Measurements from ENCODE around the gene DKKL1.
"Not testable (repeated sequence)": the region's sequence is repeated elsewhere in the genome, so short reads cannot be mapped to it uniquely, and the experiment has no call there.

DKKL1 gene

GRCh38 chr19:49359851-49360820 is 3.5 kb upstream of the DKKL1 start:
- in situ Hi-C loops (cut with HindIII; ENCODE audit: low sequenced_read_pairs) = no loop called here

- in situ Hi-C loops (cut with HindIII; ENCODE audit: low sequenced_read_pairs) = no loop called here
These were observed 2.1 kb upstream of the DKKL1 start for GRCh38 chr19:49361438-49362047.

- in situ Hi-C loops (cut with HindIII; ENCODE audit: low sequenced_read_pairs) = no loop called here
These were observed 1.4 kb upstream of the DKKL1 start, which contains the start of gene TEAD2 for GRCh38 chr19:49362048-49362928. Gene TEAD2 (minus strand): TSS chr19:49362416. CDS start chr19:49360075, 2,341 bp downstream.

GRCh38 chr19:49362929-49363267 is 779 bp upstream of the DKKL1 start:
- in situ Hi-C loops (cut with HindIII; ENCODE audit: low sequenced_read_pairs) = no loop called here

- in situ Hi-C loops (cut with HindIII; ENCODE audit: low sequenced_read_pairs) = no loop called here
These were observed 533 bp downstream of the DKKL1 start for GRCh38 chr19:49364083-49364737.

GRCh38 chr19:49366110-49366509 is 2.4 kb downstream of the DKKL1 start:
- in situ Hi-C loops (cut with HindIII; ENCODE audit: low sequenced_read_pairs) = no loop called here

GRCh38 chr19:49368711-49369358 is 5.2 kb downstream of the DKKL1 start:
- in situ Hi-C loops (cut with HindIII; ENCODE audit: low sequenced_read_pairs) = no loop called here

- in situ Hi-C loops (cut with HindIII; ENCODE audit: low sequenced_read_pairs) = no loop called here
These were observed 7.5 kb downstream of the DKKL1 start for GRCh38 chr19:49371184-49371583.

- in situ Hi-C loops (cut with HindIII; ENCODE audit: low sequenced_read_pairs) = not testable (repeated sequence)
These were observed 9.5 kb downstream of the DKKL1 start for GRCh38 chr19:49373174-49373573.

- in situ Hi-C loops (cut with HindIII; ENCODE audit: low sequenced_read_pairs) = no loop called here
These were observed 11.2 kb downstream of the DKKL1 start for GRCh38 chr19:49374665-49375434.

GRCh38 chr19:49378512-49378911 is 14.8 kb downstream of the DKKL1 start:
- in situ Hi-C loops (cut with HindIII; ENCODE audit: low sequenced_read_pairs) = no loop called here

GRCh38 chr19:49380391-49380790 is 16.7 kb downstream of the DKKL1 start:
- in situ Hi-C loops (cut with HindIII; ENCODE audit: low sequenced_read_pairs) = no loop called here

GRCh38 chr19:49382639-49383038 is 19.0 kb downstream of the DKKL1 start:
- in situ Hi-C loops (cut with HindIII; ENCODE audit: low sequenced_read_pairs) = no loop called here

GRCh38 chr19:49383599-49383998 is 19.9 kb downstream of the DKKL1 start:
- in situ Hi-C loops (cut with HindIII; ENCODE audit: low sequenced_read_pairs) = no loop called here

- in situ Hi-C loops (cut with HindIII; ENCODE audit: low sequenced_read_pairs) = no loop called here
These were observed 24.3 kb downstream of the DKKL1 start, which contains the start of gene KASH5 for GRCh38 chr19:49387936-49388372. Gene KASH5 (plus strand): TSS chr19:49388249. CDS start chr19:49390884, 2,635 bp downstream.

- in situ Hi-C loops (cut with HindIII; ENCODE audit: low sequenced_read_pairs) = no loop called here
These were observed 25.7 kb downstream of the DKKL1 start for GRCh38 chr19:49389406-49389805.

- in situ Hi-C loops (cut with HindIII; ENCODE audit: low sequenced_read_pairs) = no loop called here
These were observed 26.7 kb downstream of the DKKL1 start for GRCh38 chr19:49390131-49390928.

- in situ Hi-C loops (cut with HindIII; ENCODE audit: low sequenced_read_pairs) = no loop called here
These were observed 27.3 kb downstream of the DKKL1 start for GRCh38 chr19:49390929-49391359.
